D721Med (cell line): Measurements from ENCODE around the gene IL6R.

Experiments used
- DNase-seq: peaks from one replicate; pipeline ENCODE4 v3.0.0; 2011; ENCODE audit warnings: low spot score; ENCODE audit not compliant: insufficient read length
- FAIRE-seq: peaks from 2 replicates; lab custom pipeline; 2011; peaks lifted over from hg19 to GRCh38; lab: Jason Lieb, UNC
- TF ChIP-seq, protein P1 (sequence below): IDR thresholded peaks from 2 replicates; pipeline ENCODE4 v1.5.1; 2012; ENCODE audit warnings: mild to moderate bottlenecking, control low read depth; ENCODE audit not compliant: insufficient read depth; ENCODE audit errors: missing control alignments

IL6R gene

DNA sequence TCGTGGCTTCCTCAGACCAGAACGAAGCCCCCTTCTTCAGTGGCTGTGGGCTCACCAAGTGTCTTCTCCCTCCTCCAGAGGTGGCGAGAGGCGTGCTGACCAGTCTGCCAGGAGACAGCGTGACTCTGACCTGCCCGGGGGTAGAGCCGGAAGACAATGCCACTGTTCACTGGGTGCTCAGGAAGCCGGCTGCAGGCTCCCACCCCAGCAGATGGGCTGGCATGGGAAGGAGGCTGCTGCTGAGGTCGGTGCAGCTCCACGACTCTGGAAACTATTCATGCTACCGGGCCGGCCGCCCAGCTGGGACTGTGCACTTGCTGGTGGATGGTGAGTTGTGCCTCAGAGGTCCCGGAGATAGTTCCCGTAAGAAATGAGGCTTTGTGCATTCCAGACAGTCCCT is 24.0 kb downstream of the IL6R start:
- TF ChIP-seq, protein P1, sequence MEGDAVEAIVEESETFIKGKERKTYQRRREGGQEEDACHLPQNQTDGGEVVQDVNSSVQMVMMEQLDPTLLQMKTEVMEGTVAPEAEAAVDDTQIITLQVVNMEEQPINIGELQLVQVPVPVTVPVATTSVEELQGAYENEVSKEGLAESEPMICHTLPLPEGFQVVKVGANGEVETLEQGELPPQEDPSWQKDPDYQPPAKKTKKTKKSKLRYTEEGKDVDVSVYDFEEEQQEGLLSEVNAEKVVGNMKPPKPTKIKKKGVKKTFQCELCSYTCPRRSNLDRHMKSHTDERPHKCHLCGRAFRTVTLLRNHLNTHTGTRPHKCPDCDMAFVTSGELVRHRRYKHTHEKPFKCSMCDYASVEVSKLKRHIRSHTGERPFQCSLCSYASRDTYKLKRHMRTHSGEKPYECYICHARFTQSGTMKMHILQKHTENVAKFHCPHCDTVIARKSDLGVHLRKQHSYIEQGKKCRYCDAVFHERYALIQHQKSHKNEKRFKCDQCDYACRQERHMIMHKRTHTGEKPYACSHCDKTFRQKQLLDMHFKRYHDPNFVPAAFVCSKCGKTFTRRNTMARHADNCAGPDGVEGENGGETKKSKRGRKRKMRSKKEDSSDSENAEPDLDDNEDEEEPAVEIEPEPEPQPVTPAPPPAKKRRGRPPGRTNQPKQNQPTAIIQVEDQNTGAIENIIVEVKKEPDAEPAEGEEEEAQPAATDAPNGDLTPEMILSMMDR = no peak
- DNase-seq (no peak), FAIRE-seq (no peak)

GRCh38 chr1:154429841-154430611 is 24.9 kb downstream of the IL6R start:
- TF ChIP-seq, protein P1 = no peak
- no peak for FAIRE-seq
- DNase-seq = no peak

GRCh38 chr1:154430903-154431302 is 25.8 kb downstream of the IL6R start:
- TF ChIP-seq, protein P1 = no peak
- DNase-seq (no peak), FAIRE-seq (no peak)

DNA sequence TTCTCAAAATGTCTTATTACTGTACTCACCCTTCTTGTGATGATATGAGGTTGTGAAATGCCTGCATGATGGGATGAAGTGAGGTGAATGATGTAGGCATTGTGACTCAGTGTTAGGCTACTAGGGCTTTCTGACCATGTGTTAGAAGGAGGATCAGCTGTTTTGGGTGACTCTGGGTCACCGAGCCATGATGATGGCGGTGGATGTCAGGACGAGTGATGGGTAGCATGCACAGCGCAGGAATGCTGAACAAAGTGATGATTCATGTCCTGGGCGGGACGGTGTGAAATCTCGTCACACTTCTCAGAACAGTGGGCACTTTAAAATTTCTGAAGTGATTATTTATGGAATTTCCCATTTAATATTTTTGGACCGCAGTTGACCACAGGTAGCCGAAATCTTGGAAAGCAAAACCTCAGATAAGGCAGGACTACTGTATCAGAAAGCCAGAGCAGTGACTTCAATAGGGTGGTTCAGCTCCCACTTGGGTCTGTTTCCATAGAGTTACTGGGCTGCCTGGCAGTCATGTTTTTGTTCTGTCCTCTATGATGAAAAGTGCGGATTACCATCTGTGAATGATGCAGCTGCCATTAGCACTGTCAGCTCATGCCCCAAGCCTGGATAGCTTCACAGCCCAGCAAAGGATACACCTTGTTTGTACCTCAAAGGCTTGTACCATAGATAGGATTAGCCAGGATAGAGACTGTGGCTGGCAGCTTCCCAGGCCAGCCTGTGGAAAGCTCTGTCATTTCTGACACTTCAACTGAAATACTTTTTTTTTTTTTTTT is 26.6 kb downstream of the IL6R start:
- TF ChIP-seq, protein P1 = no peak
- DNase-seq (no peak), FAIRE-seq (no peak)

GRCh38 chr1:154433161-154433764 is 28.1 kb downstream of the IL6R start:
- TF ChIP-seq, protein P1 = no peak
- FAIRE-seq (no peak), DNase-seq (no peak)

GRCh38 chr1:154434346-154435085 is 29.4 kb downstream of the IL6R start:
- no peak for FAIRE-seq
- TF ChIP-seq, protein P1 = no peak
- no peak for DNase-seq
